Fibroblast of skin of back (primary cell): ENCODE data around the gene CHKA. TPM values are rescaled to one million over a fixed set of nuclear protein-coding genes. Genes with fewer than 3 reads are reported as not detected.

Experiments
- DNase-seq: peaks from one replicate; pipeline ENCODE4 v3.0.0-alpha.2; 2013
- polyA plus RNA-seq, 2 experiments: library from polyadenylated mRNA; unstranded; fragments of 120-200 nt; gene quantifications; one replicate each; pipeline ENCODE4 v1.2.1, GENCODE V29; 2013; ENCODE audit not compliant: insufficient read length in 2 of 2

CHKA gene
- 13.2 TPM for polyA plus RNA-seq (2013, experiment 1 of 2; ENCODE audit: insufficient read length)
- polyA plus RNA-seq (2013, experiment 2 of 2; ENCODE audit: insufficient read length) = 12.3 TPM

DNA sequence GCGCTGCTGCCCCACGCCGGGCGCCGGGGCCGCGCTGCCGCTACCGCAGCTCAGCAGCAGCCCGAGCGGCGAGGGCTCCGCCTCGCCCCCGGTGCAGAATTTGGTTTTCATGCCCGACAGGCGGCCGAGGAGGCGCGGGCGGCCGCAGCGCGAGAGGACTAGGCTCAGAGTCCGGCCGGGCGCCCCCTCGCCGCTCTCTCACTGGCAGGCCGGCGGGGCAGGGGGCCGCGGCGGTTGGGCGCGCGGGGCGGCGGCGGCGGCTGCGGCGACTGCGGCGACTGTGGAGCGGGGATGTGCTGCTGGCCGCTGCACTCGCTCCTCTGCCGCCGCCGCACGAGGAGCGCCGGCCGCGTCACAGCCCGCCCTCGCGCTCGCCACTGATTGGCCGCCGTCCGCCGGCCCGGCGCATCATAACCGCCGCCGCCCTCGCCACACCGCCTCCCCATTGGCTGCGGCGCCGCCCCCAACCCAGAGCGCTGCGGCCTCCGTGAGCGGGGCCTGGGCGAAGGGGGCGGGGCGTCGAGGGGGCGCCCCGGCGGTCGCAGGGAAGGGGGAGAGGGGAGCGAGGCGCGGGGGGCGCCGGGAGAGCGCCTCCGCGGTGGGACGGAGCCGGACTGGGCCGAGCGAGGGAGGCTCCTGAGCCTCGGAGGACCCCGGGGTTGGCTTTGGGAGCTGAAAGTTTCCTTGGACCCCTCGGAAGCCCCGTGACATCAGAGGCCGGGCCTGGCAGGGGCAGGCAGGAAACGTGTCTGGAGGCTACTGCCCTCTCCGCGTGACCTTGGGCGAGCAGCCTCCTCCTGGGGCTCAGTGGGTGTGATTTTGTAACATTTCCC is at the start of gene CHKA:
Gene CHKA, minus strand, starts transcription at position 322 of the 833 bp plus-strand sequence. Its CDS starts 211 bp downstream, at position 111.
- peak; percentile 93 for DNase-seq

DNA sequence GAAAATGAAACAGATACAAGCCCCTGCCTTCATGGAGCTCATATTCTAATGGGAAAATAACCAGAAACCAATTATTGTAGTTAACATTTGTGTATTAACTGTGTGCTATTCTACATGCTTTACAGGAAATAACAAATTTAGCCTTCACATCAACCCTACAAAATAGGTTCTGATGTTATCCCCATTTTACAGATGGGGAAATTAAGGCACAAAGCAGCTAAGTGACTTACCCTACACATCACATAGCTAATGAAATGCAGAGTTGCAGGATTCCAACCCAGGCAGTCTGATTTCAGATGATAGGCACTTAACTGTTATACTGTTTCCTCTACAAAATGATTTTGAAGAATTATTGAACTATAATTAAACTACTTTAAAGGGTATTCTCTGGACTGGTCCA is 48.3 kb upstream of the CHKA start:
- DNase-seq = no peak

DNA sequence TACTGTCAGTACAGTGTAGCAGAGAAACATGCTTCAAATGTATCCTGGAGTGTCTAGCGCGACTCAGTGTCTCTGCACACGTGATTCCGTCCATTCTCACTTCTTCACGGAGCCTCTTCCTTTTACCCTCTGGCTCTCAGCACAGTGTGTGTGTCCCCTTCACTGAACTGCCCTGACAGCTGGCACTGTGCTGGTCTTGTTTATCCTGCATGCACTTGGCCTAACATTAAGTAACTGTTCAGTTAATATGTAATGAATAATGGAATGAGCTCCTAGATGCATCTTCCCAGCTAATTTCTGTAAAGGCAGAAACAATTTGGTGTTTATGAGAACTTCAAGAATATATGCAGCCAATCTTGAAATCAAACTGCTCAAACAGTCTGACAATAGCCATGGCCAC is 47.5 kb upstream of the CHKA start:
- no peak for DNase-seq

DNA sequence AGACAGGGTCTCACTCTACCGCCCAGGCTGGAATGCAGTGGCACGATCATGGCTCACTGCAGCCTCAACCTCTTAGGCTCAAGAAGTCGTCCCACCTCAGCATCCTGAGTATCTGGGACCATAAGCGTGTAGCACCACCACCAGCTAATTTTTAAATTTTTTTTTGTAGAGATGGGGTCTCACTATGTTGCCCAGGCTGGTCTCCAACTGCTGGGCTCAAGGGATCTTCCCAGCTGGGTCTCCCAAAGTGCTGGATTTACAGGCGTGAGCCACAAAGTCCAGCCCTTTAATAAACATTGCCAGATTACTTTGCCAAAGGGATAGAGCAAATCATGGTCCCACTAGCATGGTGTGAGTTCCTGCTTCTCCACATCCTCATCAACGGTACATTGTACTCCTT is 46.3 kb upstream of the CHKA start:
- no peak for DNase-seq

- no peak for DNase-seq
Observed at GRCh38 chr11:68166969-68167368, 45.8 kb upstream of the CHKA start.

GRCh38 chr11:68165601-68166000 is 44.4 kb upstream of the CHKA start:
- DNase-seq = no peak

DNA sequence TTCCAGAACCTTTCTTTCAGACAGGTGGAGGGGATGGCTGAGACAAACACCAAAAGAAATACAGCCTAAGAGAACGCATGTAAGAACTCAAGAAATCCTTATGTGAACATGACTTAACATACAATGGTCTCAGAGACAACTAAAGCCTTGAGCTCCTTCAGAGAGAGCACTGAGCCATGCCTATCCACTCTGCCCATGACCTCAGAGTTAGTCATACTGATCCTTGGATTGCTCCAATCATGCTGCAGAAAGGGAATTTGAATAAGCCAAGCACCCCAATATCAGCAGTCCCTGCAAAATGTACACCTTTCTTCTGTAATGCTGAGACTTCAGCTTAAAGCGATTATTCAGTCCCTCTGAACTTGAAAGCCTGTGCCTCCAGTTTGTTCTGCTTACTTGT is 43.2 kb upstream of the CHKA start:
- DNase-seq = peak; percentile 23

GRCh38 chr11:68163691-68164090 is 42.5 kb upstream of the CHKA start:
- no peak for DNase-seq

- peak; percentile 29 for DNase-seq
Observed at GRCh38 chr11:68160100-68160695, 39.0 kb upstream of the CHKA start.

- no peak for DNase-seq
Observed at GRCh38 chr11:68159665-68160064, 38.5 kb upstream of the CHKA start.

GRCh38 chr11:68159161-68159560 is 38.0 kb upstream of the CHKA start:
- DNase-seq = no peak

GRCh38 chr11:68158580-68158979 is 37.4 kb upstream of the CHKA start:
- DNase-seq = no peak

GRCh38 chr11:68153742-68154141 is 32.6 kb upstream of the CHKA start:
- DNase-seq = no peak

DNA sequence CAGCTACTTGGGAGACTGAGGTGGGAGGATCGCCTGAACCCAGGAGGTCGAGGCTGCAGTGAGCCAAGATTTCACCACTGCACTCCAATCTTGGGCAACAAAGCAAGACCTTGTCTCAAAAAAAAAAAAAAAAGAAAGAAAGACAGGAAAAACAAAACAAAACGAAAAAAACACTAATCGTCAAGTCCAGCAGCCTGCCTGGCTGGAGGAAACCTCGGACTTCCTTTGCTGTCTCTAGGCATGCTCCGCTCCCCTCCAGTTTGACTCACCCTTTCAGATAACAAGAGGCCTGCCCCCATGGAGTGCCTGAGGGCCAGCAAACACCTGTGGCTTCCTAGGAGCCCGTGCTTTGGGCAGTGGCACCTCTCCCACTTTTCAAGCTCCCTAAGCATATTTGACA is 28.8 kb upstream of the CHKA start:
- DNase-seq = peak; percentile 16

DNA sequence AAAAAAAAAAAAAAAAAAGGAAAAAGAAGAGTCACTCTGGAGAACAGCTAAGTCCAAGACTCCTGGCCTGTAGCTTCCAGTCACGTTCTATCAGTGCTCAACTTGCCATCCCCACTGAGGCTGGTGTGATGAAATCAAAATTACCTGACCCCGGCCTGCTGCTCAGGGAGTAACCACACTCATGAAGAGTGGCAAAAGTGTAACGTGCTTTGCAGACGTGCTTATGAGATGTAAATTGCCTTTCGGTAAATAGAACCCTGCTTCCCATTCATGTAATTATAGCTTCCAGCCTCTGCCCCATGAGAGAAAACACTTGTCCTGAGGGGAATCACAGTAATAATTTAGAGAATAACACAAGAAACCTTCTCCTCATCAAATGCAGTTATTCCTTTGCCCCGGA is 28.2 kb upstream of the CHKA start:
- no peak for DNase-seq

- no peak for DNase-seq
Observed at GRCh38 chr11:68148879-68149278, 27.7 kb upstream of the CHKA start.

DNA sequence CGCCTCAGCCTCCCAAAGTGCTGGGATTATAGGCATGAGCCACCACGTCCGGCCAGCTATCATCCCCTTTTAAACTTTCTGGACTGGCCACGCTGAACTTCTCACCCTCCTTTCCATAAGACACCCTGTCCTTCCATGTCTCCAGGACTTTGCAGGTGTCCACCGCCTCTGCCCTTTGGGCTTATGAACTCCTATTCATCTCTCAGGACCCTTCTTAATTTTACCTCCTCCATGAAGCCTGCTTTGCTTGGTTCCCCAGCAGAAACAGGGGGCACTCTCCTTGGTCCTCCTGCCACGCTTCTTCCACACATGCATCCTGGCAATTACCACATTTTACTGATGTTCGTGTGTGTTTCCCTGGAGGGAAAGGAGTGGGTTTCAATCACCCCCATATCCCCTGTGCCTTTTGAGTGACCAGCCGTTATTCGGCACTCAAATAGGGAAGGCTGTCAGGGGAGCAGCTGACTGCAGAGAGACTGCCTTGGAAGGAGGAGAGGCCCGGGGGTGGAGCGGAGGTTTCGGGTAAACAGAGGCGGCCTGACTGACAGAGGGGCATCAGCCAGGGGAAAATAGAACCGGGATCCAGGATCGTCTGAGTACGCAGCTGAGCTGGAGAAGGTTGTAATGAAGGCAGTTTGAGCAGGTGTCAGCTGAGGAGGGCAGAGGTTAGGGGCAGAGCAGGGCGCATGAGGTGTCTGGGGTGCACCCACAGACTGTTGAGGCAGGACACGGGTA is 27.1 kb upstream of the CHKA start:
- DNase-seq = no peak

- peak; percentile 46 for DNase-seq
Observed at GRCh38 chr11:68146704-68147474, 25.7 kb upstream of the CHKA start.

DNA sequence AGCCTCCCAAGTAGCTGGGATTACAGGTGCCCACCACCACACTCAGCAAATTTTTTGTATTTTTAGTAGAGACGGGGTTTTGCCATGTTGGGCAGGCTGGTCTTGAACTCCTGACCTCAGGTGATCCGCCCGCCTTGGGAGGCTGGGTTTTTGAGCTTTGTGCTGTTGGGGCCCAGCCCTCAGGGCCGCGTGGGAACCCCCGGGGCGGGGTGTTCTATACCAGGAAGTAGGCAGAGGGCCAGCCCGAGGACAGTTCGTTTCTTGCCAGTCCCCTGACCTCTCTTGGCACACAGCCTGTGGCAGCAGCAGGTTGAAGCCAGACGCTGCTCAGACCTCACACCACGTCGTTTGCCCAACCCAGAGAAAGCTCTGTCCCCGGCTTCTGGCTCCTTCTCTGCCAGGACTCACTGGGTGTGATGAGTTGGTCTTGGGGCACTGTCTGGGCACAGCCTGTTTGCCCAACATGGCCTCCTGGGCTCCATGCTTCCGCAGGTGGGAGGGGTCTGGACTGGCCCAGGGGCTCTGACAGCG is 24.9 kb upstream of the CHKA start:
- DNase-seq = no peak

DNA sequence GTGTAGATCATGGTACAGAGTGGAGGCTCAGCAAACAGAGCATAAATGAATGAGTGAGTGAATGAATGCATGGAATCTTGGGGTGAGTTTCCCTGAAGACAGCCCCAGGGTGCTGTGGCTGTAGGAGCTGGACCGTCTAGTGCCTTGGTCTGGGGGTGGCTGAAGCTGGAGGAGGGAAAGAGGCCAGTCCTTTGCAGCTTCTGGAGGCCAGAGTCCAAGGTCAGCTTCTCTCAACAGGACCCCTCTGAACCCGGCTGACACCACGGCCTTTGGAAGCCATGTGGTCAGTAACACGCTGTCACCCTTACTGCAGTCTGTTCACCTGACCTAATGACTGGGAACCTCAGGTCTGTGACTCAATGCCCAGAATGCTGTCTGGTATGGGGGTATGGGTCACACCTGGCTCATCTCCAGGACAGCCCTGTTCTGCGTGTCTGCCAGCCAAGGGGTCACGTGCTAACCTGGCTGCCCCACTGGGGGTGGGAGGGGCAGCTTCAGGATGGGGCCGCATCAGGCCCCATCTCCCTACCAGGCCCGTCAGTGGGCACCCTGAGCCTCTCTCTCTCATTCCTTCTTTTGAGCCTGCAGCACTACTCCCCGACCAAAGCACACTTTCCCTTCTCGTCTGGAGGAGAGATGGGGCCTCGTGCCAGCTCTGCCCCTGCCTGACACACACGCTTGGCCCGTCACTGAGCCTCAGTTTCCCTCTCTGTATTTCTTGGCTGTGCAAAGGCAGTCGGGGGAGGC is 24.1 kb upstream of the CHKA start:
- DNase-seq = no peak

DNA sequence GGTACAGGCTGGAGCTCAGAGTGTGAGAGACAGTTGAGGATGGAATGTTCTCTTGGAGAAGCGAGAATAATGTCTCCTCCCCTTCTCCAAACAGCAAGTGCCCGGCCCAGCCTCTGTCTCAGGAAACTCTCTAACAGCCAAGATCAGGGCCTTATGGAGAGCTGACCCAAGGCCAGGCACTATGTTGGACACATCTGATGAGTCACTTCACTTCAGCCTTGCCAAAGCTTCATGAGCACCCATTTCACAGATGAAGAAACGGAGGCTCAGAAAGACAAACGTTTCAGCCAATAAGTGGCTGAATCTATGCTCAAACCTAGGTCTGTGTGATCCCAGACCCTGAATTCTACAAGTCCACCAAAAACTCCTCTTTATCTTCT is 22.1 kb upstream of the CHKA start:
- DNase-seq = no peak
